ENCODE measurements around the gene RPP38.

GRCh38 chr10:15075421-15075820 is 21.7 kb upstream of the RPP38 start:
- TF ChIP-seq POLR2AphosphoS5 (IDR thresholded peaks at IDR 0.05; ENCODE audit: low read depth, low read length), result no peak
- TF ChIP-seq REST (IDR thresholded peaks at IDR 0.05; ENCODE audit: insufficient read depth in 1 of 2, low read depth in 2 of 2, low read length in 2 of 2), result no peak
- TF ChIP-seq TAF1 (IDR thresholded peaks at IDR 0.05; ENCODE audit: borderline replicate concordance, insufficient read depth, low read length), result no peak
- no peak for TF ChIP-seq SIN3A (IDR thresholded peaks at IDR 0.05; ENCODE audit: borderline replicate concordance, insufficient read depth, low read length)
- no peak for TF ChIP-seq FOXP2 (optimal IDR thresholded peaks at IDR 0.05; ENCODE audit: borderline replicate concordance, extremely low read depth, extremely low read length, insufficient read depth)

Data from PFSK-1 (cell line).